Stimulated activated CD4-positive, alpha-beta T cell treated with anti-CD3 and anti-CD28 coated beads, TNF-alpha, amount 100 ng/mL, for 48 hours (primary cell): ENCODE data around the gene SGIP1.

Experiments used
- DNase-seq, 3 donors: peaks; one replicate each; pipeline ENCODE4 v3.0.0-alpha.2; 2020; ENCODE audit warnings: low read depth in 3 of 3

The SGIP1 gene

GRCh38 chr1:66606362-66607065, 72.6 kb downstream of the SGIP1 start:
- DNase-seq: no peak

GRCh38 chr1:66607458-66607857, 73.5 kb downstream of the SGIP1 start:
- DNase-seq: no peak

DNA sequence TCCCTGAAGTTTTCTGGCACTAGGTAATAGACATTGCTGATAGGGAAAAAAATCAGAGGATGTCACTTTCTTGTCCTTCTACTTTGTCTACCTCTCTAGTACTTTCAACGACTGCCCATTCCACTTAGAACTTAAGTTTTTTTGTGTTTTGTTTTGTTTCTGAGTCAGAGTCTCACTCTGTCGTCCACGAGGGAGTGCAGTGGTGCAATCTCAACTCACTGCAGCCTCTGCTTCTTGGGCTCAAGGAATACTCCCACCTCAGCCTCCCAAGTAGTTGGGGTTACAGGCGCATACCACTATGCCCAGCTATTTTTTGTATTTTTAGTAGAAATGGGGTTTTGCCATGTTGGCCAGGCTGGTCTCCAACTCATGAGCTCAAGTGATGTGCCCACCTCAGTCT, 79.2 kb downstream of the SGIP1 start:
- DNase-seq: no peak

DNA sequence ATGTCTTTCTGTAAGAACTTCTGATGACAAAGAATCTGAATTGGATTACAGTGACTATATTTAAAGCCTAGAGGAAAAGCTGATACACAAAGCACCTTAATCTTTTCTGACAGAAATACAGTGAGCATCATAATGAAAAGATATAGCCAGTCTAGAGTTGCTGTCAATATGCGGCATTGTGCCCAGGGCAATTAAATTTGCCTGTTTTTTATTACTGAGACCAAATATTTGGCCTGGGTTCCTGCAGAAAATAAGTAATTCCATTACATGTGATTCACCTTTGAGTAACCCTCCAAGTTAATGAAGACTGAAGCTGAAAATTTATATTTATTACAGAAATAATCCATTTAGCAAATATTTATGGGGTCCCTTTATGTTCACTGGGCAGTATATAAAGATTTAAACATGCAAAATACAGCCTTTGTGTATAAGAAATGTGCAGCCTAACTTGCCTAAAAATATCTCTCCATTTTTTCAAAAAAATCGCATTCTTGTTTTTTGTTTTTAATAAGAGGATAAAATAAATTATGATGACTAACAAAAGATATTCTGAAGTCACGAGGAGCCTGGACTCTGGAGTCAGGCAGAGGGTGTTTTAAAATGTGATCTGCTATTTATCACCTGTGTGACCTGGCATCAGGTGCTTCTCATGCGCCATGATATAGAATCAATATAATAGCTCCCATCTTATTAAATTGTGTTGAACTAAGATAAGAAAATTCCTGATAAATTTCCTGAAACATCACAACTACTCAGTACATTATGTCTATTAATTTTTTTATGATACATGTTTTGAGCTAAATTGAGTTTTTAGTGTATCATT, 83.6 kb downstream of the SGIP1 start:
- no peak for DNase-seq

DNA sequence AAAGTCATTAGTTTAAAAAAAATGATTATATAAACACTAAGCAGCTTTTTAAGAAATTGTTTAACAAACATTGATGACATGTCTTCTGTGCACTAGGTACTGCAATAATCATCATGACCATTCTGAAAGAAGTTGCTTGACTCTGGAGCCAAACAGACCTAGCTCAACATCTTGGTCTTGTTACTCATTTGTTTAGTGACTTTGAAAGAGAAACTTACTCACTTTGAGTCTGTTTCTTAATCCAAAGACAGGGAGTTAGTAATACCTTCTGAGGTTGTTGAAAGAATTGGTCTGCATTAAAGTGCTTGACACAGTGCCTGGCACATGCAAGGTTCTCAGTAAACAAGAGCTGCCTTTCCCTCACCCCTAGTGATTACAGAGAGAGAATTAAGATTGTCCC, 84.4 kb downstream of the SGIP1 start:
- no peak for DNase-seq

DNA sequence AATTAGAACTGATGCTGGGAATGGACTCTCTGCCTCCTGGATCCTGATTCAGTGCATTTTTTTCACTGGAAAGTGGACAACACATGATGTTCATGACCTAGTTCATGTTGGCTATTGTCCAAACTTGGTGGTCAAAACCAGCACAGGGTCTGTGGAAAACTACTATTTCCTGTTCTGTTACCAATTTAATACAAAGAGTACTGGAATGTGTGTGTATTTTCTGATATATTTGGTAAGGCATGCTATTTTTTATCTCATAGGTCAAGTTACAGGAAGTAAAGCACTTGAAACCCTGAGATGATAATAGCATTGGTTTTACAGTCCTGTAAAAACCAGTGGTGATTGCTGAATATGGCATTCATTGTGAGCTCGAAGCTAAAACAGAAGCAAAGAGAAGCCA, 89.9 kb downstream of the SGIP1 start:
- DNase-seq: no peak

DNA sequence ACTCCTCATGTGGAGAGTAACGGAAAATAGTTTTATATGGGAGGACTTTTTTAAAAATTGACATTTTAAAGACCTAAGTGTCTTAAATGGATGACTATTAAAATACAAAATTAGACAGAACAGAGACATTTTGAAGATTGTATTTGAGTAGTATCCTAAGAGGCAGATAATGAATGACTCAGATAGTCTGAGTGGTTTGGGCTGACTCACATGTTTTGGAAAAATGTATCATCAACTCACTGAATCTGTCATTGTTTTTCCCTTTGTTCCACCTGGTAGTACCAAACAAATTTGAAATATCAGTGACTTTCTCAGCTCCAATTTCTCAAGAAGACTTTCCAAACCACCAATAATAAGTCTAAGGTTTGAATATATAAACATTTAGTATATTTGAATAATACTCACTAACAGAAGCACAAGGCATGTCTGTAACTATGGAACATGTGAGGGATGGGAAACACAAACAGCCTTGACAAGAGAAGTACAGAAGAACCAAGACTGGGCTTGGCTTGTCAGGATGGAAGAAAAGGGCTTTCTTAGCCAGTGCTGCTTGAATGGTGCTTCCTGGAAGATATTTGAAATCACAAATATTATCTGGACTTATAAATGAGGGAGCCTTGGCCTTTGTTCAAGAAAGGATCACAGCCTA, 90.6 kb downstream of the SGIP1 start:
- no peak for DNase-seq

DNA sequence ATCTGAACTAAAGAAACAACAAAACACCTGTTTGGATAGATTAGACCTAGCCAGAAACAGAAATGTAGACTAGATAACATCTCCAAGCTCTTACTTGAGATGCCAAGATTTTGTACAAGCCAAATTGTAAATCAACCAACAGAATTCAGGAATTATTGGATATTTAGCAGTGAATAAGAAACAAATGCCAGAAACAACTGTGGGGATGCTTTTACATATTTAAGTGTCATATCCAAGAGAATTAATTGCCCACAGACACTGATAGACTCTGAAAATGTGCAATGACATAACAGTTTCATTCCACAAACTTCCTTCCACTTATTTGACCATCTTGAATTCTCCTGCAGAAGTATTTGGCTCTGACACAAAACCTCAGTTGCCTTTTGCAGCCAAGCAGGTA, 92.3 kb downstream of the SGIP1 start:
- no peak for DNase-seq

DNA sequence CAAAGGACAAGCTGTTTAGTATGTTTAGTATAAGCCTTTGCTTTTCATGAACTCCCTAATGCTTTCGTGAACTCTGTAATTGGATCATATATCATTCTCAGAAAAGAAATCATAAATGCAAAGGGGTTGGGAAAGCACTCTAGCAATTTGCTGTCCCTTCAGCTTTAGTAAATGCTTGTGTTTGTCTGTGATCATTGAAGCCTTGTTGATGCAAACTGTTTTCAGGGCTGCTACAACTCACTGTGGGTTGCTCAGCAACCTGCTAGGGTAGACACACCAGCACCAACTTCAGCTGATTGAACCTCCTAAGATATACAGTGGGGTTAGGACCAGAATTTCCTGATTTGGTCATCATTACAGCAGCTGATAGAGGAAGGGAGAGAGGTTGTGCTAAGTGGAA, 95.0 kb downstream of the SGIP1 start:
- DNase-seq: no peak

- no peak for DNase-seq
These were observed 99.2 kb downstream of the SGIP1 start for GRCh38 chr1:66633159-66633558.

- DNase-seq: no peak
These were observed 103.2 kb downstream of the SGIP1 start for GRCh38 chr1:66637146-66637545.

DNA sequence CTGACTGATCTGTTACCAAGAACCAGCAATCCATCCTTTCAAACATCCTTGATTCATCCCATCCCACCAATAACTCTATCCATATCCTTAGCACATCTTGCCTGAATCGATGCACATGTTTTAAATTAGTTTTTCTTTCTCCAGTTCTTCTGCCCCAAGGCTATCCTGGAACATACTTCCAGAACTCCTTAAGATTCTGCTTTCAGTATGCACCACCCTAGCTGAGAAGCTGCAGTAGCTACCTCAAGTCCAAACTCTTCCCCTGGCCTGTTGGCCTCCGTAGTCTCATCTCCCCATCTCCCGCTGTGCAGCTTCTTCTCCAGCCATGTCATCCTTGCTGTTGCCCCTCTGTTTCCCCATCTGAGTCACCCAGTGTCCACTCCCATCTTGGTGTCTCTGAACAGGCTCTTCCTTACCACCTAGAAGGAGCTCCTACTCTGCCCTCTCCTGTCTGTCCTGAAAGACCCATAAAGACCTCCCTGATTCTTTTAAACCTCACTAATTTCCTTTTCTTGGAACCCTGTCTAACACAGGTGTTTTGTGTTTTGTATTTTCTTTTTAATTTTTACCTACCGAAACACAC, 108.0 kb downstream of the SGIP1 start:
- DNase-seq: no peak

GRCh38 chr1:66642992-66643391, 109.0 kb downstream of the SGIP1 start:
- DNase-seq: no peak

DNA sequence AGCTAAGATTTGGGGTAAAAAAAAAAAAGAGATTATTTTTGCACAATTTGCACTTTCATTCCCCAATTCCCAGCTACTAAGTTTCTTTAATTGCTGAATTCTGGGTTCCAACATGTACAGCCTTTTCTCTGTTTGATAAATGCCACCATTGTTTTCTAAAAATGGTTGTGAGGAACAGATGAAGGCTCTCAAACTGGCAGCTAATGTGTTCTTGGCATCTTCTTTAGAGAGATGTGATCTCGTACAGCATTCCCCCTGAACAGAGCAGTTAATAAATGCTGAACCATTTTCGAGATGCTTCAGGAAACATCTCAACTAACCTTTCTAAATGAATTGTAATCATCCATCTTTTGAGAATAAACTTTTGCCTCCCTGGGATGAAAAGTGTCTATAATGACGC, 110.4 kb downstream of the SGIP1 start:
- no peak for DNase-seq

DNA sequence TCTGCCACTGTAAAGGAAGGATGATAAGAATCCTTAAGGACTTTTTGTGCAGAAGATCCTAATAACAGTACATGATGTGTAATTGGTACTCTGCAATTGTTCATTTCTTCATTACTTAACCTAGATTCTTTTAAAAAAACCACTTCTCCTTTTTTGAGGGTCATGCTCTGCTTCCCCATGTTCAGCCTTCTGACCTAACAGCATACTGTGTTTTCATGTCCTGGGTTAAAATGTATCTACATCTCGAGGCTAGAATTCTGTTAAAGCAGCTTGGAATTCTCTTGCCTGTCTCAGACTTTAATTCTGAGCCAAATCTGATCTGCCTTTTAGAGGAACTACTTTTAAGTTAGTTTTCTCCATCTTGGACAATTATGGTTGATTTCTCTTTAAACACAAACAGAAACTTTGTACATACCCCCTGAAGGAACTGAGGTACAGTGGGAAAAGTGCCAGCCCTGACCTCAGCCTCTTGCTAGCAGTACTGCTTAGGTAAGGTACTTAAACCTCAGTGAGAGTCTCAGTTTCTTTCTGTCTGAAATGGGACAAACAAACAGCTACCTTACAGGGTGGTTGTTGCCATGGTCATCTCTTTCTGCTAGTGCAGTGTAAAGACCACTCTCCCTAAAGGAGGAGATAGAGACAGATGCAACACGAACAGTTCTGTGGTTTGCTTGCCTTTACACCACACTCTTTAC, 115.1 kb downstream of the SGIP1 start:
- no peak for DNase-seq

DNA sequence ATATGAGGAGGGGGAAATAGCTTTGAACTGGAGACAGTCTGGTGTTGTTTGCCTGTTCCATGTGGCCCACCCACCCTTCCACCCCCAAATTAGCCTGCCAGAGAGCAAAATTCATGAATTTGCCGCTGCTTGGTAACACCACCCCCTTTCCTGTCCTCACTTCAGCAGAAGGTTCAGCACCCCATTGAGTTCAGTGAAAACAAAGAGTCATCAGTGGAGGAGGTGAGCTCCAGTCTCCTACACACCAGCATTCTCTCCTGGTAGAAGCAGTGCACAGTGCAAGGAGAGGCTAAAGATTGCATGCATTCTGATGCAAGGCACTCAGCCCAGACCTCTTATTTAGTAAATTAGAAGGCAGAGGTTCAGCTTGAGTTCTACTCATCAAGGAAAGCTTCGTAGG, 118.6 kb downstream of the SGIP1 start:
- DNase-seq: no peak

GRCh38 chr1:66654643-66655042, 120.7 kb downstream of the SGIP1 start:
- no peak for DNase-seq

GRCh38 chr1:66671455-66671854, 137.5 kb downstream of the SGIP1 start:
- DNase-seq: no peak

GRCh38 chr1:66676613-66677298, 142.8 kb downstream of the SGIP1 start:
- DNase-seq: no peak

DNA sequence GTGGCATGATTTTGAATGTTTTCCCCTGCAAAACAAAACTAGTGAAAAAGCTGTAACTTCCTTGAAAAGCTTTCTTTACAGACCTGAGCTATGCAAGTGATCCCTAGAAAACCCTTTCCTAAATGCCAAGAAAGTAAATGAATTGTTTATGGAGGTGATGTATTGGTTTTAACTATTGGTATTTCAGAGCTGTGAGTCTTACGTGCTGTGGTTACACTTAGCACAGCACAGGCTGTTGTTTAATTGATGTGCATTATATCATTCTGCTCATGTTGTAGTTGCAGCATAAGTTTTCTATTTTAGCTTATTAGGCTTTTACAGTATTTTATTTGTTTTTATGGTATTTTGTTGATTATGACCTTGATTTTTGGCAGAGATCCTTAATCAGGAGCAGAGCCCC, 144.2 kb downstream of the SGIP1 start:
- no peak for DNase-seq

DNA sequence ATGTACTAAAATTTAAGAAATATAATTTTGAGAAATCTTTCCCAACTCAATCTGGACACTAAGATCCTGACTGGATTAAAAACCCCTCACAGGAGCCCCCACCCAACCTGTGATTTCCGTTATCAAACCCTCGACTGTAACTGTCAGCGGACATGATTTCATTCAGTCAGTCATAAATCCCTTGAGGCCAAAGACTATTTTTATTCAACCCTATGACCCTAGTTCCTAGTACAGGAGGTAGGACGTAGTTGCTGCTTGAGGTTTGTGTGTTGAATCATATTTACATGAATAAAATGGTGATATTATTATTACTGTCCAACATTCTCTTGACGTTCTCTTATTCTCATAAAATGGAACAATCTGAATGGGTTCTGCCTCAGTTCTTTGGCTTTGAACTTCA, 145.2 kb downstream of the SGIP1 start:
- DNase-seq: no peak
